Body of pancreas (tissue), 4 donors: ENCODE results near the gene ITPKC. TPM values are rescaled to one million over a fixed set of nuclear protein-coding genes. Genes with fewer than 3 reads are reported as not detected.

Experiments
- ATAC-seq: fragments of 150-250 bp; one replicate; pipeline ENCODE4 v1.9.1; 2016
- DNase-seq, 4 donors: peaks; one replicate each; pipeline ENCODE4 v3.0.0-alpha.2; 2019
- H3K27ac ChIP-seq, 4 donors: fragments of 200-600 bp; sonication (generic); 1 replicate in 3 of 4; 2 replicates in 1 of 4; pipeline versions ENCODE4 v1.5.1 to v1.6.1; 2016 to 2019; ENCODE audit warnings: mild to moderate bottlenecking in 1 of 4, mixed read lengths in 1 of 4, moderate library complexity in 1 of 4
- H3K27me3 ChIP-seq, 2 donors: fragments of 200-600 bp; sonication (generic); one replicate each; pipeline ENCODE4 v1.6.0; 2016; ENCODE audit warnings: mild to moderate bottlenecking in 1 of 2
- H3K36me3 ChIP-seq, 2 donors: fragments of 200-600 bp; sonication (generic); replicated peaks in 1 of 2; 2 replicates each; pipeline ENCODE4 v1.5.1; 2016; ENCODE audit warnings: low read depth in 2 of 2; ENCODE audit not compliant: insufficient read depth in 1 of 2
- H3K4me1 ChIP-seq: fragments of 200-600 bp; sonication (generic); one replicate; pipeline ENCODE4 v1.6.0; 2016
- H3K4me3 ChIP-seq, 2 donors: fragments of 200-600 bp; sonication (generic); 1 replicate in 1 of 2; 2 replicates in 1 of 2; pipeline ENCODE4 v1.5.1; 2016 to 2019
- H3K9me3 ChIP-seq, 3 donors: fragments of 200-600 bp; sonication (generic); 1 replicate in 2 of 3; 2 replicates in 1 of 3; pipeline ENCODE4 v1.5.1; 2016
- POLR2A ChIP-seq, 3 donors: fragments of 450-650 bp; IDR thresholded peaks; one replicate each; pipeline ENCODE4 v1.6.1; 2016; ENCODE audit warnings: antibody characterized with exemption in 3 of 3, mild to moderate bottlenecking in 2 of 3
- WGBS, 2 donors: methylation state at CpG; one replicate each; pipeline ENCODE4 v1.1.5; 2017; 5-methylcytosine and 5-hydroxymethylcytosine counted together
- intact Hi-C: fragments of 100-400 bp; cut with DNase I; formaldehyde crosslinking; loops from one replicate; pipeline ENCODE4 v1.15.1; 2023
- total RNA-seq, 2 donors: library from RNA; depleted of rRNA; stranded (reverse); fragments of >200 nt; gene quantifications; one replicate each; pipeline ENCODE4 v1.1.0, GENCODE V29; 2016
- TF ChIP-seq, protein P1 (sequence below), 7 experiments: fragments of 450-650 bp in 4 of 7; fragments of 200-600 bp in 3 of 7; sonication (generic) in 3 of 7; IDR thresholded peaks; one replicate each; pipeline ENCODE4 v1.5.1; 2016 to 2019; ENCODE audit warnings: antibody characterized with exemption in 7 of 7

The ITPKC gene
- total RNA-seq, 2 donors from 2014 or later, result 14.0 to 27.7 TPM

GRCh38 chr19:40736661-40737060, 19.7 kb downstream of the ITPKC start:
- DNase-seq (no peak), ATAC-seq (no peak)
- H3K27ac ChIP-seq, result no peak overlapping the region
- WGBS, 2 donors, result 86 to 92% methylated on average over 7 to 9 of the region's 9 CpGs
- TF ChIP-seq, protein P1, sequence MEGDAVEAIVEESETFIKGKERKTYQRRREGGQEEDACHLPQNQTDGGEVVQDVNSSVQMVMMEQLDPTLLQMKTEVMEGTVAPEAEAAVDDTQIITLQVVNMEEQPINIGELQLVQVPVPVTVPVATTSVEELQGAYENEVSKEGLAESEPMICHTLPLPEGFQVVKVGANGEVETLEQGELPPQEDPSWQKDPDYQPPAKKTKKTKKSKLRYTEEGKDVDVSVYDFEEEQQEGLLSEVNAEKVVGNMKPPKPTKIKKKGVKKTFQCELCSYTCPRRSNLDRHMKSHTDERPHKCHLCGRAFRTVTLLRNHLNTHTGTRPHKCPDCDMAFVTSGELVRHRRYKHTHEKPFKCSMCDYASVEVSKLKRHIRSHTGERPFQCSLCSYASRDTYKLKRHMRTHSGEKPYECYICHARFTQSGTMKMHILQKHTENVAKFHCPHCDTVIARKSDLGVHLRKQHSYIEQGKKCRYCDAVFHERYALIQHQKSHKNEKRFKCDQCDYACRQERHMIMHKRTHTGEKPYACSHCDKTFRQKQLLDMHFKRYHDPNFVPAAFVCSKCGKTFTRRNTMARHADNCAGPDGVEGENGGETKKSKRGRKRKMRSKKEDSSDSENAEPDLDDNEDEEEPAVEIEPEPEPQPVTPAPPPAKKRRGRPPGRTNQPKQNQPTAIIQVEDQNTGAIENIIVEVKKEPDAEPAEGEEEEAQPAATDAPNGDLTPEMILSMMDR (IDR thresholded peaks at IDR 0.05), result no peak
- TF ChIP-seq POLR2A (IDR thresholded peaks at IDR 0.05), result no peak
- intact Hi-C loops, result no loop called here
- H3K4me3 ChIP-seq, result no peak overlapping the region
- H3K9me3 ChIP-seq, result no peaks in the 10 kb centered on the region
- no peaks in the 10 kb centered on the region for H3K4me1 ChIP-seq
- H3K36me3 ChIP-seq, result peaks cover 9 to 32% of the 10 kb centered on the region in 2 donors
- no peaks in the 10 kb centered on the region for H3K27me3 ChIP-seq

- no peaks in the 10 kb centered on the region for H3K27me3 ChIP-seq
- peaks cover 9 to 32% of the 10 kb centered on the region in 2 donors for H3K36me3 ChIP-seq
- TF ChIP-seq POLR2A (IDR thresholded peaks at IDR 0.05), result no peak
- TF ChIP-seq, protein P1 (IDR thresholded peaks at IDR 0.05), result no peak
- H3K9me3 ChIP-seq, result no peaks in the 10 kb centered on the region
- ATAC-seq, result no peak
- no peaks in the 10 kb centered on the region for H3K4me1 ChIP-seq
- H3K27ac ChIP-seq, result no peak overlapping the region
- H3K4me3 ChIP-seq, result no peak overlapping the region
- DNase-seq, result no peak
- intact Hi-C loops, result no loop called here
- 95 to 97% methylated on average over 6 to 7 of the region's 9 CpGs for WGBS, 2 donors
Measured at GRCh38 chr19:40737102-40737644, 20.3 kb downstream of the ITPKC start.

DNA sequence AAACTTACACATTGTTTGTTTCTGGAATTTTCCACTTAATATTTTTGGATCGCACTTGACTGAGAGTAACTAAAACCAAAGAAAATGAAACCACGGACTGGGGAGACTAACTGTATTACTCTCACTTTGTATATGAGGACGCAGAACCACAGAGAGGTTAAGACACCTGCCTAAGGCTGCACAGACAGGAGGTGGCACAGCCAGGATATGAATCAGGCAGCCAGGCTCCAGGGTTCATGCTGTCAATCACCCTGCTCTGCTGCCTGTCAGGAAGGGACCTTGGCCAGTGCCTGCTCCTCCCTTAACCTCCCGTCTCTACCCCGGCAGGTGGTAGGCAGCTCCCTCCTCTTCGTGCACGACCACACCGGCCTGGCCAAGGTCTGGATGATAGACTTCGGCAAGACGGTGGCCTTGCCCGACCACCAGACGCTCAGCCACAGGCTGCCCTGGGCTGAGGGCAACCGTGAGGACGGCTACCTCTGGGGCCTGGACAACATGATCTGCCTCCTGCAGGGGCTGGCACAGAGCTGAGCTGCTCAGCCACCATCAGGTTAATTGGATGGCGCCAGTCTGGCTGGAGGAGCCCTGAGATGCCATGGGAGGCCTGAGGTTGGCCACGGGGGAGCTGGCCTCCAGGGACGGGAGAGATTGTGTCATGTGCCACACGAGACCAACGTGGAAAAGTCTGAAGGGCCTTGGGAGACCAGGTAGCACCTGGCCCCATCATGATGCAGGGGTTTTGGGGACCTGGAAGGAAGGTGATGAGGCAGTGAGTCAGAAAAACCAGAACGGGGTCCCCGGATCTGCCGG, 22.3 kb downstream of the ITPKC start:
- no peak for DNase-seq
- TF ChIP-seq, protein P1 (IDR thresholded peaks at IDR 0.05), result no peak
- no peak for TF ChIP-seq POLR2A (IDR thresholded peaks at IDR 0.05)
- no peak for ATAC-seq
- 87 to 94% methylated on average over 12 to 20 of the region's 22 CpGs for WGBS, 2 donors
- intact Hi-C loops, result no loop called here
- Histone ChIP-seq H3K4me1 (no peaks in the 10 kb centered on the region), H3K9me3 (no peaks in the 10 kb centered on the region), H3K27ac (no peak overlapping the region), H3K27me3 (no peaks in the 10 kb centered on the region), H3K36me3 (peaks cover 0 to 25% of the 10 kb centered on the region in 2 donors), H3K4me3 (no peak overlapping the region)

DNA sequence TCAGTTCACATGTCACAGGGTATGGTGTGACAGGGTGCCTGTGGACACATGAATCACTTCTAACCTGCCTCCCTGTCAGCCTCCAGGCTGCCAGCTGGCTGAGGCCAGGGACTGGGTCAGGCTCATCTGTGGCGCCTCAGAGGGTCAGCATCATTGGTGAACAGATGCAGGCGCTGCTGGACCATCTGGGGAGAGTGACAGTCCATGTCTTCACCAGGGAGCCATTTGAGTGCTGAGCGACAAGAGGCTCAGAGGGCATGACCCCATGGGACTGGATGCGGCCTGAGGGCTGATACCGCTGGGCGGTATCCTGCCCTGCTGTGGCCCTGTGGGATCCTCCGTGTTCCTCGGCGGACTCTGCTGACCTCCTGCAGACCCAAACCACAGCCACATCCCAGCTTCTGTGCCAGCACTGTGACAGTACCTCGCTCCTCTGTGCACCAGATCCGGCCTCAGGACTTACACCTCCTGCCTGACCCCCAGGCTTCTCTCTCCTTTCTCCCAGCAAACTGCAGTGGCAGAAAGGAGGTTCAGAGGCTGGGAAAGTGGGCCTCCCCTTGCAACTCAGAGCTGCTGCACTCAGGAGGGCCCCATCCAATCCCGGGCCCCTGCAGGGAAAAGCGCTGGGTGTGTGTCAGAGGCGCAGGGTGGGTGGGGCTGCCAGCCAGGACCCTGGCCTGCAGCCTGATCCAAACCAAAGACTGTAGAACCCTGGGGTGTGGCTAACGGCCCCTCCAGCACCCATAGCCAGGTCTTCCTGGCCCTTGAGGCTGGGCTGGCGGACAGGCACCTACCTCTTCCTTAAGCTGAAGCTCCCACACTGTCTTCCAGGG, 23.2 kb downstream of the ITPKC start:
- Histone ChIP-seq H3K9me3 (no peaks in the 10 kb centered on the region), H3K4me3 (no peak overlapping the region), H3K27ac (no peak overlapping the region), H3K4me1 (peaks cover 5% of the 10 kb centered on the region), H3K27me3 (no peaks in the 10 kb centered on the region), H3K36me3 (peaks cover 0 to 21% of the 10 kb centered on the region in 2 donors)
- DNase-seq, result no peak
- no peak for ATAC-seq
- intact Hi-C loops, result no loop called here
- WGBS, 2 donors, result 85 to 93% methylated on average over 8 to 16 of the region's 16 CpGs
- TF ChIP-seq, protein P1 (IDR thresholded peaks at IDR 0.05), result no peak
- TF ChIP-seq POLR2A (IDR thresholded peaks at IDR 0.05), result no peak
